HL-60 (cell line): ENCODE data around the gene PPP1R12B.

ENCODE experiments used
- SPI1 ChIP-seq: IDR thresholded peaks from 2 replicates; pipeline ENCODE4 v1.6.1; 2012; ENCODE audit warnings: low read depth, mild to moderate bottlenecking, borderline replicate concordance
- TF ChIP-seq, protein P1 (sequence below): IDR thresholded peaks from 2 replicates; pipeline ENCODE4 v1.6.1; 2012; ENCODE audit warnings: low read depth; ENCODE audit not compliant: insufficient replicate concordance

- TF ChIP-seq SPI1 = no peak
- TF ChIP-seq, protein P1, sequence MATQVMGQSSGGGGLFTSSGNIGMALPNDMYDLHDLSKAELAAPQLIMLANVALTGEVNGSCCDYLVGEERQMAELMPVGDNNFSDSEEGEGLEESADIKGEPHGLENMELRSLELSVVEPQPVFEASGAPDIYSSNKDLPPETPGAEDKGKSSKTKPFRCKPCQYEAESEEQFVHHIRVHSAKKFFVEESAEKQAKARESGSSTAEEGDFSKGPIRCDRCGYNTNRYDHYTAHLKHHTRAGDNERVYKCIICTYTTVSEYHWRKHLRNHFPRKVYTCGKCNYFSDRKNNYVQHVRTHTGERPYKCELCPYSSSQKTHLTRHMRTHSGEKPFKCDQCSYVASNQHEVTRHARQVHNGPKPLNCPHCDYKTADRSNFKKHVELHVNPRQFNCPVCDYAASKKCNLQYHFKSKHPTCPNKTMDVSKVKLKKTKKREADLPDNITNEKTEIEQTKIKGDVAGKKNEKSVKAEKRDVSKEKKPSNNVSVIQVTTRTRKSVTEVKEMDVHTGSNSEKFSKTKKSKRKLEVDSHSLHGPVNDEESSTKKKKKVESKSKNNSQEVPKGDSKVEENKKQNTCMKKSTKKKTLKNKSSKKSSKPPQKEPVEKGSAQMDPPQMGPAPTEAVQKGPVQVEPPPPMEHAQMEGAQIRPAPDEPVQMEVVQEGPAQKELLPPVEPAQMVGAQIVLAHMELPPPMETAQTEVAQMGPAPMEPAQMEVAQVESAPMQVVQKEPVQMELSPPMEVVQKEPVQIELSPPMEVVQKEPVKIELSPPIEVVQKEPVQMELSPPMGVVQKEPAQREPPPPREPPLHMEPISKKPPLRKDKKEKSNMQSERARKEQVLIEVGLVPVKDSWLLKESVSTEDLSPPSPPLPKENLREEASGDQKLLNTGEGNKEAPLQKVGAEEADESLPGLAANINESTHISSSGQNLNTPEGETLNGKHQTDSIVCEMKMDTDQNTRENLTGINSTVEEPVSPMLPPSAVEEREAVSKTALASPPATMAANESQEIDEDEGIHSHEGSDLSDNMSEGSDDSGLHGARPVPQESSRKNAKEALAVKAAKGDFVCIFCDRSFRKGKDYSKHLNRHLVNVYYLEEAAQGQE = no peak
These were observed 4.7 kb upstream of the PPP1R12B start for GRCh38 chr1:202343652-202344349.
